Measurements from ENCODE around the gene TOP1.
A peak's percentile ranks its signal among the peaks of the same experiment; 100 is the strongest.

Gene TOP1

GRCh38 chr20:41031243-41031619 is 2.6 kb downstream of the TOP1 start:
- peaks cover 38% of the 10 kb centered on the region for H3K4me1 ChIP-seq (ENCODE audit: insufficient read depth, low read length)

GRCh38 chr20:41032271-41032670 is 3.6 kb downstream of the TOP1 start:
- Histone ChIP-seq H3K4me1 (ENCODE audit: insufficient read depth, low read length) (peaks cover 38% of the 10 kb centered on the region), H3K27me3 (ENCODE audit: insufficient read depth, low read length) (no peaks in the 10 kb centered on the region), H3K4me3 (ENCODE audit: low read length) (peak overlapping the region; percentile 2), H3K9me3 (ENCODE audit: low read length) (peaks cover 2% of the 10 kb centered on the region), H3K36me3 (ENCODE audit: insufficient read depth, low read length) (peaks cover 46% of the 10 kb centered on the region), H2AFZ (ENCODE audit: low read depth, low read length) (no peak overlapping the region)

More at GRCh38 chr20:41031243-41031619, 2.6 kb downstream of the TOP1 start:
- Histone ChIP-seq H3K27me3 (ENCODE audit: insufficient read depth, low read length) (no peaks in the 10 kb centered on the region), H2AFZ (ENCODE audit: low read depth, low read length) (no peak overlapping the region), H3K36me3 (ENCODE audit: insufficient read depth, low read length) (peaks cover 41% of the 10 kb centered on the region), H3K4me3 (ENCODE audit: low read length) (peak overlapping the region; percentile 92), H3K9me3 (ENCODE audit: low read length) (peaks cover 2% of the 10 kb centered on the region)

GRCh38 chr20:41034239-41034638 is 5.6 kb downstream of the TOP1 start:
- H3K36me3 ChIP-seq (ENCODE audit: insufficient read depth, low read length), result peaks cover 53% of the 10 kb centered on the region
- H3K27me3 ChIP-seq (ENCODE audit: insufficient read depth, low read length), result no peaks in the 10 kb centered on the region
- peaks cover 3% of the 10 kb centered on the region for H3K9me3 ChIP-seq (ENCODE audit: low read length)
- peaks cover 32% of the 10 kb centered on the region for H3K4me1 ChIP-seq (ENCODE audit: insufficient read depth, low read length)
- no peak overlapping the region for H3K4me3 ChIP-seq (ENCODE audit: low read length)
- H2AFZ ChIP-seq (ENCODE audit: low read depth, low read length), result no peak overlapping the region

GRCh38 chr20:41035207-41035606 is 6.6 kb downstream of the TOP1 start:
- H3K36me3 ChIP-seq (ENCODE audit: insufficient read depth, low read length), result peaks cover 50% of the 10 kb centered on the region
- H3K9me3 ChIP-seq (ENCODE audit: low read length), result peaks cover 3% of the 10 kb centered on the region
- H2AFZ ChIP-seq (ENCODE audit: low read depth, low read length), result no peak overlapping the region
- no peaks in the 10 kb centered on the region for H3K27me3 ChIP-seq (ENCODE audit: insufficient read depth, low read length)
- peaks cover 29% of the 10 kb centered on the region for H3K4me1 ChIP-seq (ENCODE audit: insufficient read depth, low read length)
- no peak overlapping the region for H3K4me3 ChIP-seq (ENCODE audit: low read length)

- peaks cover 3% of the 10 kb centered on the region for H3K9me3 ChIP-seq (ENCODE audit: low read length)
- H3K4me3 ChIP-seq (ENCODE audit: low read length), result no peak overlapping the region
- no peaks in the 10 kb centered on the region for H3K27me3 ChIP-seq (ENCODE audit: insufficient read depth, low read length)
- H2AFZ ChIP-seq (ENCODE audit: low read depth, low read length), result no peak overlapping the region
- H3K36me3 ChIP-seq (ENCODE audit: insufficient read depth, low read length), result peaks cover 43% of the 10 kb centered on the region
- peaks cover 11% of the 10 kb centered on the region for H3K4me1 ChIP-seq (ENCODE audit: insufficient read depth, low read length)
These were observed 8.6 kb downstream of the TOP1 start for GRCh38 chr20:41037179-41037578.

- Histone ChIP-seq H3K4me1 (ENCODE audit: insufficient read depth, low read length) (peaks cover 2% of the 10 kb centered on the region), H2AFZ (ENCODE audit: low read depth, low read length) (no peak overlapping the region), H3K27me3 (ENCODE audit: insufficient read depth, low read length) (no peaks in the 10 kb centered on the region), H3K9me3 (ENCODE audit: low read length) (peaks cover 3% of the 10 kb centered on the region), H3K4me3 (ENCODE audit: low read length) (no peak overlapping the region), H3K36me3 (ENCODE audit: insufficient read depth, low read length) (peaks cover 37% of the 10 kb centered on the region)
These were observed 9.7 kb downstream of the TOP1 start for GRCh38 chr20:41038149-41038877.

- no peak overlapping the region for H2AFZ ChIP-seq (ENCODE audit: low read depth, low read length)
- H3K4me3 ChIP-seq (ENCODE audit: low read length), result no peak overlapping the region
- H3K4me1 ChIP-seq (ENCODE audit: insufficient read depth, low read length), result peaks cover 2% of the 10 kb centered on the region
- H3K9me3 ChIP-seq (ENCODE audit: low read length), result peaks cover 3% of the 10 kb centered on the region
- peaks cover 33% of the 10 kb centered on the region for H3K36me3 ChIP-seq (ENCODE audit: insufficient read depth, low read length)
- H3K27me3 ChIP-seq (ENCODE audit: insufficient read depth, low read length), result no peaks in the 10 kb centered on the region
These were observed 10.3 kb downstream of the TOP1 start for GRCh38 chr20:41038878-41039404.

GRCh38 chr20:41040855-41041254 is 12.2 kb downstream of the TOP1 start:
- H3K9me3 ChIP-seq (ENCODE audit: low read length), result peaks cover 1% of the 10 kb centered on the region
- H2AFZ ChIP-seq (ENCODE audit: low read depth, low read length), result no peak overlapping the region
- no peaks in the 10 kb centered on the region for H3K4me1 ChIP-seq (ENCODE audit: insufficient read depth, low read length)
- no peak overlapping the region for H3K4me3 ChIP-seq (ENCODE audit: low read length)
- peaks cover 24% of the 10 kb centered on the region for H3K36me3 ChIP-seq (ENCODE audit: insufficient read depth, low read length)
- H3K27me3 ChIP-seq (ENCODE audit: insufficient read depth, low read length), result no peaks in the 10 kb centered on the region

GRCh38 chr20:41041693-41042092 is 13.1 kb downstream of the TOP1 start:
- H3K36me3 ChIP-seq (ENCODE audit: insufficient read depth, low read length), result peaks cover 16% of the 10 kb centered on the region
- peaks cover 1% of the 10 kb centered on the region for H3K9me3 ChIP-seq (ENCODE audit: low read length)
- no peaks in the 10 kb centered on the region for H3K27me3 ChIP-seq (ENCODE audit: insufficient read depth, low read length)
- no peaks in the 10 kb centered on the region for H3K4me1 ChIP-seq (ENCODE audit: insufficient read depth, low read length)
- no peak overlapping the region for H2AFZ ChIP-seq (ENCODE audit: low read depth, low read length)
- H3K4me3 ChIP-seq (ENCODE audit: low read length), result no peak overlapping the region

- H3K9me3 ChIP-seq (ENCODE audit: low read length), result no peaks in the 10 kb centered on the region
- no peak overlapping the region for H3K4me3 ChIP-seq (ENCODE audit: low read length)
- peaks cover 9% of the 10 kb centered on the region for H3K36me3 ChIP-seq (ENCODE audit: insufficient read depth, low read length)
- H3K4me1 ChIP-seq (ENCODE audit: insufficient read depth, low read length), result peaks cover 18% of the 10 kb centered on the region
- H3K27me3 ChIP-seq (ENCODE audit: insufficient read depth, low read length), result no peaks in the 10 kb centered on the region
- no peak overlapping the region for H2AFZ ChIP-seq (ENCODE audit: low read depth, low read length)
These were observed 15.9 kb downstream of the TOP1 start for GRCh38 chr20:41044409-41045062.

- Histone ChIP-seq H3K4me1 (ENCODE audit: insufficient read depth, low read length) (peaks cover 18% of the 10 kb centered on the region), H2AFZ (ENCODE audit: low read depth, low read length) (no peak overlapping the region), H3K36me3 (ENCODE audit: insufficient read depth, low read length) (peaks cover 9% of the 10 kb centered on the region), H3K4me3 (ENCODE audit: low read length) (no peak overlapping the region), H3K9me3 (ENCODE audit: low read length) (no peaks in the 10 kb centered on the region), H3K27me3 (ENCODE audit: insufficient read depth, low read length) (no peaks in the 10 kb centered on the region)
These were observed 17.0 kb downstream of the TOP1 start for GRCh38 chr20:41045671-41046070.

GRCh38 chr20:41046716-41047115 is 18.1 kb downstream of the TOP1 start:
- H3K4me1 ChIP-seq (ENCODE audit: insufficient read depth, low read length), result peaks cover 18% of the 10 kb centered on the region
- no peaks in the 10 kb centered on the region for H3K27me3 ChIP-seq (ENCODE audit: insufficient read depth, low read length)
- H3K9me3 ChIP-seq (ENCODE audit: low read length), result no peaks in the 10 kb centered on the region
- no peak overlapping the region for H2AFZ ChIP-seq (ENCODE audit: low read depth, low read length)
- no peak overlapping the region for H3K4me3 ChIP-seq (ENCODE audit: low read length)
- peaks cover 2% of the 10 kb centered on the region for H3K36me3 ChIP-seq (ENCODE audit: insufficient read depth, low read length)

GRCh38 chr20:41047279-41047974 is 18.8 kb downstream of the TOP1 start:
- Histone ChIP-seq H2AFZ (ENCODE audit: low read depth, low read length) (no peak overlapping the region), H3K36me3 (ENCODE audit: insufficient read depth, low read length) (no peaks in the 10 kb centered on the region), H3K4me3 (ENCODE audit: low read length) (no peak overlapping the region), H3K4me1 (ENCODE audit: insufficient read depth, low read length) (peaks cover 18% of the 10 kb centered on the region), H3K9me3 (ENCODE audit: low read length) (no peaks in the 10 kb centered on the region), H3K27me3 (ENCODE audit: insufficient read depth, low read length) (no peaks in the 10 kb centered on the region)

Data from neuron (in vitro differentiated cells).